ENCODE results near the gene VEZT. TPM values are rescaled to one million over a fixed set of nuclear protein-coding genes. Genes with fewer than 3 reads are reported as not detected.

VEZT gene
- total RNA-seq, 1 experiment from 2014 or later, result 46.4 TPM

DNA sequence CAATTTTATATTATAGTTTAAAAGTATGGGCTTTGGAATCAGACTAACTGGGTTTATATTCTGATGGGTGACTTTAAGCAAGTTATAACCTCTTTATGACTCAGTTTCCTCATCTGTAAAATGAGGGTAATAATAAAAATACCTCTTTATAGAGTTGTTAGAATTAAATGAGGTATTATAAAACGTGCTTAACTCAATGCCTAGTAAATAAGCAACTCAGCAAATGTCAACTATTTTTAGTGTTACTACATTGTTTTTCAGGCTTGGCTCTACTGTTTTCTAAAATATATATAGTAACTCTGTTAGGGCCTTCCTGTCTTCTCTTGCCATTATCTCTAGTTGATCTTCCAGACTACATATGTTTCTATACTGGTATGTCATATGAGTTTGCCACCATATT is 20.5 kb downstream of the VEZT start:
- Histone ChIP-seq H3K9ac (ENCODE audit: low read length) (no peak overlapping the region), H3K4me3 (replicated peaks in 1 of 2; ENCODE audit: low read depth in 1 of 2, low read length in 2 of 2) (no peak overlapping the region), H3K79me2 (ENCODE audit: insufficient read depth, low read length) (peaks cover 81% of the 10 kb centered on the region), H3K4me1 (ENCODE audit: control insufficient read depth in 1 of 2, insufficient read depth in 2 of 2, low read length in 2 of 2) (no peaks in the 10 kb centered on the region; a peak in 1 of 4 replicates), H3K4me2 (ENCODE audit: low read length) (no peak overlapping the region), H2AFZ (ENCODE audit: low read depth, low read length, poor library complexity, severe bottlenecking) (no peak overlapping the region), H3K9me2 (ENCODE audit: insufficient read depth) (no peaks in the 10 kb centered on the region), H3K27me3 (ENCODE audit: insufficient read depth, low read length) (no peaks in the 10 kb centered on the region), H3K27ac (ENCODE audit: low read depth, low read length) (no peak overlapping the region), H3K36me3 (ENCODE audit: control insufficient read depth in 1 of 2, insufficient read depth in 2 of 2, low read length in 2 of 2) (no peaks in the 10 kb centered on the region), H4K20me1 (ENCODE audit: insufficient read depth) (0 out of 2 replicates have a peak, but pooled peaks cover 11% of the 10 kb centered on the region), H3K9me3 (ENCODE audit: control insufficient read depth in 1 of 2, insufficient read depth in 1 of 2, low read depth in 1 of 2, low read length in 2 of 2) (no peaks in the 10 kb centered on the region)
- POLR2A ChIA-PET, result no interaction called here
- RAD21 ChIA-PET (ENCODE audit: low non-redundant PET in 1 of 2, low total read pairs in 2 of 2, uncharacterized antibody in 2 of 2, unreplicated experiment in 2 of 2), result no interaction called here
- DNase-seq (ENCODE audit: low read depth, low spot score) (no peak), ATAC-seq (no peak)
- TF ChIP-seq, protein P1, sequence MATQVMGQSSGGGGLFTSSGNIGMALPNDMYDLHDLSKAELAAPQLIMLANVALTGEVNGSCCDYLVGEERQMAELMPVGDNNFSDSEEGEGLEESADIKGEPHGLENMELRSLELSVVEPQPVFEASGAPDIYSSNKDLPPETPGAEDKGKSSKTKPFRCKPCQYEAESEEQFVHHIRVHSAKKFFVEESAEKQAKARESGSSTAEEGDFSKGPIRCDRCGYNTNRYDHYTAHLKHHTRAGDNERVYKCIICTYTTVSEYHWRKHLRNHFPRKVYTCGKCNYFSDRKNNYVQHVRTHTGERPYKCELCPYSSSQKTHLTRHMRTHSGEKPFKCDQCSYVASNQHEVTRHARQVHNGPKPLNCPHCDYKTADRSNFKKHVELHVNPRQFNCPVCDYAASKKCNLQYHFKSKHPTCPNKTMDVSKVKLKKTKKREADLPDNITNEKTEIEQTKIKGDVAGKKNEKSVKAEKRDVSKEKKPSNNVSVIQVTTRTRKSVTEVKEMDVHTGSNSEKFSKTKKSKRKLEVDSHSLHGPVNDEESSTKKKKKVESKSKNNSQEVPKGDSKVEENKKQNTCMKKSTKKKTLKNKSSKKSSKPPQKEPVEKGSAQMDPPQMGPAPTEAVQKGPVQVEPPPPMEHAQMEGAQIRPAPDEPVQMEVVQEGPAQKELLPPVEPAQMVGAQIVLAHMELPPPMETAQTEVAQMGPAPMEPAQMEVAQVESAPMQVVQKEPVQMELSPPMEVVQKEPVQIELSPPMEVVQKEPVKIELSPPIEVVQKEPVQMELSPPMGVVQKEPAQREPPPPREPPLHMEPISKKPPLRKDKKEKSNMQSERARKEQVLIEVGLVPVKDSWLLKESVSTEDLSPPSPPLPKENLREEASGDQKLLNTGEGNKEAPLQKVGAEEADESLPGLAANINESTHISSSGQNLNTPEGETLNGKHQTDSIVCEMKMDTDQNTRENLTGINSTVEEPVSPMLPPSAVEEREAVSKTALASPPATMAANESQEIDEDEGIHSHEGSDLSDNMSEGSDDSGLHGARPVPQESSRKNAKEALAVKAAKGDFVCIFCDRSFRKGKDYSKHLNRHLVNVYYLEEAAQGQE (IDR thresholded peaks at IDR 0.05; ENCODE audit: low read depth), result no peak
- TF ChIP-seq SRF (IDR thresholded peaks at IDR 0.05; ENCODE audit: low read depth) (no peak), ELF1 (IDR thresholded peaks at IDR 0.05; ENCODE audit: borderline replicate concordance, low read depth) (no peak), CEBPB (IDR thresholded peaks at IDR 0.05; ENCODE audit: low read depth) (no peak), EGR1 (IDR thresholded peaks at IDR 0.05; ENCODE audit: low read depth) (no peak), EZH2phosphoT487 (IDR thresholded peaks at IDR 0.05; ENCODE audit: borderline replicate concordance) (no peak), POLR2AphosphoS5 (IDR thresholded peaks at IDR 0.05; ENCODE audit: low read depth, low read length) (no peak), JUND (IDR thresholded peaks at IDR 0.05) (no peak), RAD21 (IDR thresholded peaks at IDR 0.05; ENCODE audit: low read depth) (no peak), SIN3A (IDR thresholded peaks at IDR 0.05; ENCODE audit: low read depth) (no peak), ZNF274 (IDR thresholded peaks at IDR 0.05; ENCODE audit: low read depth, low read length) (no peak), FOSL1 (IDR thresholded peaks at IDR 0.05; ENCODE audit: low read depth) (no peak), SP1 (IDR thresholded peaks at IDR 0.05; ENCODE audit: low read depth) (no peak), ZFX (IDR thresholded peaks at IDR 0.05) (no peak), CBX3 (IDR thresholded peaks at IDR 0.05; ENCODE audit: low read depth) (no peak)
- TF ChIP-seq, protein P2, sequence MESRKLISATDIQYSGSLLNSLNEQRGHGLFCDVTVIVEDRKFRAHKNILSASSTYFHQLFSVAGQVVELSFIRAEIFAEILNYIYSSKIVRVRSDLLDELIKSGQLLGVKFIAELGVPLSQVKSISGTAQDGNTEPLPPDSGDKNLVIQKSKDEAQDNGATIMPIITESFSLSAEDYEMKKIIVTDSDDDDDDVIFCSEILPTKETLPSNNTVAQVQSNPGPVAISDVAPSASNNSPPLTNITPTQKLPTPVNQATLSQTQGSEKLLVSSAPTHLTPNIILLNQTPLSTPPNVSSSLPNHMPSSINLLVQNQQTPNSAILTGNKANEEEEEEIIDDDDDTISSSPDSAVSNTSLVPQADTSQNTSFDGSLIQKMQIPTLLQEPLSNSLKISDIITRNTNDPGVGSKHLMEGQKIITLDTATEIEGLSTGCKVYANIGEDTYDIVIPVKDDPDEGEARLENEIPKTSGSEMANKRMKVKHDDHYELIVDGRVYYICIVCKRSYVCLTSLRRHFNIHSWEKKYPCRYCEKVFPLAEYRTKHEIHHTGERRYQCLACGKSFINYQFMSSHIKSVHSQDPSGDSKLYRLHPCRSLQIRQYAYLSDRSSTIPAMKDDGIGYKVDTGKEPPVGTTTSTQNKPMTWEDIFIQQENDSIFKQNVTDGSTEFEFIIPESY (IDR thresholded peaks at IDR 0.05; ENCODE audit: extremely low read depth, insufficient replicate concordance, low read length), result no peak
- TF ChIP-seq, protein P3, sequence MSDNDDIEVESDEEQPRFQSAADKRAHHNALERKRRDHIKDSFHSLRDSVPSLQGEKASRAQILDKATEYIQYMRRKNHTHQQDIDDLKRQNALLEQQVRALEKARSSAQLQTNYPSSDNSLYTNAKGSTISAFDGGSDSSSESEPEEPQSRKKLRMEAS (IDR thresholded peaks at IDR 0.05), result no peak
- TF ChIP-seq, protein P4, sequence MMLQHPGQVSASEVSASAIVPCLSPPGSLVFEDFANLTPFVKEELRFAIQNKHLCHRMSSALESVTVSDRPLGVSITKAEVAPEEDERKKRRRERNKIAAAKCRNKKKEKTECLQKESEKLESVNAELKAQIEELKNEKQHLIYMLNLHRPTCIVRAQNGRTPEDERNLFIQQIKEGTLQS (IDR thresholded peaks at IDR 0.05), result no peak
- TF ChIP-seq, protein P5, sequence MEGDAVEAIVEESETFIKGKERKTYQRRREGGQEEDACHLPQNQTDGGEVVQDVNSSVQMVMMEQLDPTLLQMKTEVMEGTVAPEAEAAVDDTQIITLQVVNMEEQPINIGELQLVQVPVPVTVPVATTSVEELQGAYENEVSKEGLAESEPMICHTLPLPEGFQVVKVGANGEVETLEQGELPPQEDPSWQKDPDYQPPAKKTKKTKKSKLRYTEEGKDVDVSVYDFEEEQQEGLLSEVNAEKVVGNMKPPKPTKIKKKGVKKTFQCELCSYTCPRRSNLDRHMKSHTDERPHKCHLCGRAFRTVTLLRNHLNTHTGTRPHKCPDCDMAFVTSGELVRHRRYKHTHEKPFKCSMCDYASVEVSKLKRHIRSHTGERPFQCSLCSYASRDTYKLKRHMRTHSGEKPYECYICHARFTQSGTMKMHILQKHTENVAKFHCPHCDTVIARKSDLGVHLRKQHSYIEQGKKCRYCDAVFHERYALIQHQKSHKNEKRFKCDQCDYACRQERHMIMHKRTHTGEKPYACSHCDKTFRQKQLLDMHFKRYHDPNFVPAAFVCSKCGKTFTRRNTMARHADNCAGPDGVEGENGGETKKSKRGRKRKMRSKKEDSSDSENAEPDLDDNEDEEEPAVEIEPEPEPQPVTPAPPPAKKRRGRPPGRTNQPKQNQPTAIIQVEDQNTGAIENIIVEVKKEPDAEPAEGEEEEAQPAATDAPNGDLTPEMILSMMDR (IDR thresholded peaks at IDR 0.05 in 2 of 3, conservative IDR thresholded peaks at IDR 0.05 in 1 of 3; ENCODE audit: borderline replicate concordance in 1 of 3, insufficient read depth in 1 of 3, low read depth in 2 of 3, low read length in 2 of 3), result no peak
- BruUV-seq (replicated peaks), result no TSS peak
- intact Hi-C loops (cut with micrococcal nuclease), result no loop called here
- CTCF ChIA-PET, result no interaction called here

All from HCT116 (cell line).